Renal pelvis (tissue), 4 donors: ENCODE data around the gene PARD3. TPM values are rescaled to one million over a fixed set of nuclear protein-coding genes. Genes with fewer than 3 reads are reported as not detected.
A peak's percentile ranks its signal among the peaks of the same experiment; 100 is the strongest.

Experiments
- DNase-seq: peaks from one replicate; pipeline ENCODE4 v3.0.0-alpha.2; 2013
- polyA plus RNA-seq, 3 donors: library from polyadenylated mRNA; unstranded; fragments of 120-200 nt; gene quantifications; one replicate each; pipeline ENCODE4 v1.2.1, GENCODE V29; 2013; ENCODE audit not compliant: insufficient read length in 3 of 3

The PARD3 gene
- polyA plus RNA-seq, 3 donors = 66.9 to 71.1 (median 71.1) TPM

- DNase-seq = no peak
Measured at GRCh38 chr10:34585422-34586112, 229.5 kb downstream of the PARD3 start.

- no peak for DNase-seq
Measured at GRCh38 chr10:34584164-34584563, 230.9 kb downstream of the PARD3 start.

- DNase-seq = peak; percentile 34
Measured at GRCh38 chr10:34581801-34582532, 233.1 kb downstream of the PARD3 start.

GRCh38 chr10:34580643-34581042 lies 234.5 kb downstream of the PARD3 start:
- no peak for DNase-seq

- no peak for DNase-seq
Measured at GRCh38 chr10:34580214-34580613, 234.9 kb downstream of the PARD3 start.

- DNase-seq = no peak
Measured at GRCh38 chr10:34578468-34578867, 236.6 kb downstream of the PARD3 start.

- no peak for DNase-seq
Measured at GRCh38 chr10:34576797-34577196, 238.3 kb downstream of the PARD3 start.

GRCh38 chr10:34575882-34576281 lies 239.2 kb downstream of the PARD3 start:
- DNase-seq = no peak

GRCh38 chr10:34574353-34574934 lies 240.7 kb downstream of the PARD3 start:
- DNase-seq = no peak

GRCh38 chr10:34570887-34571286 lies 244.2 kb downstream of the PARD3 start:
- DNase-seq = no peak

- no peak for DNase-seq
Measured at GRCh38 chr10:34567659-34568253, 247.3 kb downstream of the PARD3 start.

- no peak for DNase-seq
Measured at GRCh38 chr10:34565934-34566333, 249.2 kb downstream of the PARD3 start.

- no peak for DNase-seq
Measured at GRCh38 chr10:34558093-34558583, 257.0 kb downstream of the PARD3 start.

- no peak for DNase-seq
Measured at GRCh38 chr10:34557173-34557572, 257.9 kb downstream of the PARD3 start.

GRCh38 chr10:34555653-34556052 lies 259.4 kb downstream of the PARD3 start:
- DNase-seq = no peak

- DNase-seq = no peak
Measured at GRCh38 chr10:34553747-34554146, 261.3 kb downstream of the PARD3 start.

- no peak for DNase-seq
Measured at GRCh38 chr10:34551295-34551694, 263.8 kb downstream of the PARD3 start.

- DNase-seq = no peak
Measured at GRCh38 chr10:34549953-34550352, 265.1 kb downstream of the PARD3 start.

GRCh38 chr10:34549001-34549400 lies 266.1 kb downstream of the PARD3 start:
- DNase-seq = no peak

- DNase-seq = no peak
Measured at GRCh38 chr10:34548466-34548865, 266.6 kb downstream of the PARD3 start.

GRCh38 chr10:34547695-34548094 lies 267.4 kb downstream of the PARD3 start:
- no peak for DNase-seq

GRCh38 chr10:34547291-34547690 lies 267.8 kb downstream of the PARD3 start:
- peak; percentile 54 for DNase-seq

- DNase-seq = no peak
Measured at GRCh38 chr10:34544400-34544799, 270.7 kb downstream of the PARD3 start.
